Body of pancreas (tissue), 4 donors: ENCODE data around the gene MBP.

ENCODE experiments used
- POLR2A ChIP-seq, 3 donors: fragments of 450-650 bp; IDR thresholded peaks; one replicate each; pipeline ENCODE4 v1.6.1; 2016; ENCODE audit warnings: antibody characterized with exemption in 3 of 3, mild to moderate bottlenecking in 2 of 3
- TF ChIP-seq, protein P1 (sequence below), 7 experiments: fragments of 450-650 bp in 4 of 7; fragments of 200-600 bp in 3 of 7; sonication (generic) in 3 of 7; IDR thresholded peaks; one replicate each; pipeline ENCODE4 v1.5.1; 2016 to 2019; ENCODE audit warnings: antibody characterized with exemption in 7 of 7

GRCh38 chr18:77150588-77150987 is 18.0 kb upstream of the MBP start:
- TF ChIP-seq, protein P1, sequence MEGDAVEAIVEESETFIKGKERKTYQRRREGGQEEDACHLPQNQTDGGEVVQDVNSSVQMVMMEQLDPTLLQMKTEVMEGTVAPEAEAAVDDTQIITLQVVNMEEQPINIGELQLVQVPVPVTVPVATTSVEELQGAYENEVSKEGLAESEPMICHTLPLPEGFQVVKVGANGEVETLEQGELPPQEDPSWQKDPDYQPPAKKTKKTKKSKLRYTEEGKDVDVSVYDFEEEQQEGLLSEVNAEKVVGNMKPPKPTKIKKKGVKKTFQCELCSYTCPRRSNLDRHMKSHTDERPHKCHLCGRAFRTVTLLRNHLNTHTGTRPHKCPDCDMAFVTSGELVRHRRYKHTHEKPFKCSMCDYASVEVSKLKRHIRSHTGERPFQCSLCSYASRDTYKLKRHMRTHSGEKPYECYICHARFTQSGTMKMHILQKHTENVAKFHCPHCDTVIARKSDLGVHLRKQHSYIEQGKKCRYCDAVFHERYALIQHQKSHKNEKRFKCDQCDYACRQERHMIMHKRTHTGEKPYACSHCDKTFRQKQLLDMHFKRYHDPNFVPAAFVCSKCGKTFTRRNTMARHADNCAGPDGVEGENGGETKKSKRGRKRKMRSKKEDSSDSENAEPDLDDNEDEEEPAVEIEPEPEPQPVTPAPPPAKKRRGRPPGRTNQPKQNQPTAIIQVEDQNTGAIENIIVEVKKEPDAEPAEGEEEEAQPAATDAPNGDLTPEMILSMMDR (IDR thresholded peaks at IDR 0.05) = no peak
- TF ChIP-seq POLR2A (IDR thresholded peaks at IDR 0.05) = no peak
